Measurements from ENCODE around the gene GOLGA3.
"Not testable (repeated sequence)": the region's sequence is repeated elsewhere in the genome, so short reads cannot be mapped to it uniquely, and the experiment has no call there.

GOLGA3 gene

DNA sequence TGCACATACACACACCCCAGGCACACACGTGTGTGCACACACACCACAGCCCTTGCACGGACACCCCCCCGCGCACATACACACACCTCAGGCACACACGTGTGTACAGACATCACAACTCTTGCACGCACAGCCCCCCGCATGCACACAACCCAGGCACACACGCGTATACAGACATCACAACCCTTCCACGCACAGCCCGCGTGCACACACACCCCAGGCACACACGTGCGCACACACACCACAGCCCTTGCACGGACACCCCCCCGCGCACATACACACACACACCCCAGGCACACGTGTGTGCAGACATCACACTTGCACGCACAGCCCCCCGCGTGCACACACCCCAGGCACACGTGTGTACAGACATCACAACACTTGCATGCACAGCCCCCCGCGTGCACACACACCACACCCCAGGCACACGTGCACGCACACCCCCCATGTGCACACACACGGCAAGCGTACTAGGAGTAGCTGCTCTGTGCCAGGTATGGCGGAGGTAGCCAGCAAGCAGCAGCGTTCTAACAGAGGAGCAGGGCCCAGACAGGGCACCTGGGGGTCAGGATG is 48.8 kb downstream of the GOLGA3 start:
- no peak for DNase-seq (ENCODE audit: extremely low read depth, low read depth)
- TF ChIP-seq, protein P1, sequence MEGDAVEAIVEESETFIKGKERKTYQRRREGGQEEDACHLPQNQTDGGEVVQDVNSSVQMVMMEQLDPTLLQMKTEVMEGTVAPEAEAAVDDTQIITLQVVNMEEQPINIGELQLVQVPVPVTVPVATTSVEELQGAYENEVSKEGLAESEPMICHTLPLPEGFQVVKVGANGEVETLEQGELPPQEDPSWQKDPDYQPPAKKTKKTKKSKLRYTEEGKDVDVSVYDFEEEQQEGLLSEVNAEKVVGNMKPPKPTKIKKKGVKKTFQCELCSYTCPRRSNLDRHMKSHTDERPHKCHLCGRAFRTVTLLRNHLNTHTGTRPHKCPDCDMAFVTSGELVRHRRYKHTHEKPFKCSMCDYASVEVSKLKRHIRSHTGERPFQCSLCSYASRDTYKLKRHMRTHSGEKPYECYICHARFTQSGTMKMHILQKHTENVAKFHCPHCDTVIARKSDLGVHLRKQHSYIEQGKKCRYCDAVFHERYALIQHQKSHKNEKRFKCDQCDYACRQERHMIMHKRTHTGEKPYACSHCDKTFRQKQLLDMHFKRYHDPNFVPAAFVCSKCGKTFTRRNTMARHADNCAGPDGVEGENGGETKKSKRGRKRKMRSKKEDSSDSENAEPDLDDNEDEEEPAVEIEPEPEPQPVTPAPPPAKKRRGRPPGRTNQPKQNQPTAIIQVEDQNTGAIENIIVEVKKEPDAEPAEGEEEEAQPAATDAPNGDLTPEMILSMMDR (IDR thresholded peaks at IDR 0.05; ENCODE audit: low read depth, low read length): no peak

GRCh38 chr12:132777614-132778013 is 51.1 kb downstream of the GOLGA3 start:
- no peak for DNase-seq (ENCODE audit: extremely low read depth, low read depth)
- TF ChIP-seq, protein P1 (IDR thresholded peaks at IDR 0.05; ENCODE audit: low read depth, low read length): no peak

DNA sequence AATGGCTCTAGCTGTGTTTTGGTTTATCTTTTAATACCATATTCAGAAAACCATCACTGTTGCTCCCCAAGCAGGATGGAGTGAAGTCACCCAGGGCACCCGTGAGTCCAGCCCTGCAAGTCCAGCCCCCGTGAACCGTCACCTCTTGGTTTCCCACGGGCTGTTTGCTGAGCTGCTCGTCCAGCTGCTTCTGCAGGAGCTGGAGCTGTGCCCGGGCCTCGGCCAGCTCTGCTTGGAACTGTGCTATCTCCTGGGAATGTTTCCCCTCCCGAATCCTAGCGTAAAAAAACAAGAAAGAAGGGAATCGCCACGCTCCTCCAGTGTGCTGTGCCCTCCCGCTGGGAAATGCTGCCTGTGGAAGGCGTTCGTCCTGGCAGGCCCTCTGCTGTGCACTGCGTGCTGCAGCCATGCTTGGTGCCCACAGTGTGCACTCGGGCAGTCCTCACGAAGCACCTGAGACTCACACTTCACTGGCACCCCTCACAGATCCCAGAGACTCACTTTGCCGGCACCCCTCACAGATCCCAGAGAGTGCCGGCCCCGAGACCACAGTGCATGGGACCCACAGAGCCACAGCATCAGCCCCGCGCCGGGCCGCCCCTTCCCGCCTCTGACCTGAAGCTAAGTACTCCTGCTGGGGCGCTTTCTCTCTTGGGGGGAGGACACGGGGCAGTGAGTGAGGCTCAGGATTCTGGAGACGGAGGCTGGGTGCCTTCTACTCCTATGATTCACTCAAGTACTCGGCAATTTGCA is 51.7 kb downstream of the GOLGA3 start:
- TF ChIP-seq, protein P1 (IDR thresholded peaks at IDR 0.05; ENCODE audit: low read depth, low read length): no peak
- no peak for DNase-seq (ENCODE audit: extremely low read depth, low read depth)

- not testable (repeated sequence) for DNase-seq (ENCODE audit: extremely low read depth, low read depth)
Measured at GRCh38 chr12:132776230-132776625, 52.4 kb downstream of the GOLGA3 start.

DNA sequence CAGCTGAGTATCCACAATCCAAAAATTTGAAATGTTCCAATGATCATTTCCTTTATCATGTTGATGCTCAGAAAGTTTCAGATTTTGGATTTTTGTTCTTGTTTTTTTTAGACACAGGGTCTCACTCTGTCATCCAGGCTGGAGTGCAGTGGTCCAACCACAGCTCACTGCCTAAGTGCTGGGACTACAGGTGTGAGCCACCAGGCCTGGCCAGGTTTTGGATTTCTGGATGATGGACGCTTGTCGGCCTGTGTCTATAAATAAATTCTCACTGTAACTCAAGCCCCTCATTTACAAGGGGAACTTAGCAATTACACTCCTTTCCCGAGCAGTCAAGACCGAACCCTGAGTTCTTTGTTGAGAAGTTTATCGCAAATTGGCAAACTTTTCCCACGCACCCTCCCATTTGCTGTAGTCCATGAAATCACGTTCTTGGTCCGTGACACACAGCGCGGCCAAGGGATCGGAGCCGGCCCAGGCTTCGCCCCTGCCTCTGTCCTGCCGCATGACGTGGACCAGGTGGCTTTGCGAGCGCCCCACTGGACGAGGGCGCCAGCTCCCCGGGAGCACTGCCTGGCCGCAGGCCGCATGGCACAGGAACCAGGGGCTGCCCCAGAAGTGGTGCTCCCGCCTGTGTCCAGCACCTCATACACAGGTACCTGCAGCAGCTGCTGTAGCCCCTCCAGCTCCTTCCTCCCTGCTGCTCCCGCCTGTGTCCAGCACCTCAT is 53.0 kb downstream of the GOLGA3 start:
- DNase-seq (ENCODE audit: extremely low read depth, low read depth): no peak

DNA sequence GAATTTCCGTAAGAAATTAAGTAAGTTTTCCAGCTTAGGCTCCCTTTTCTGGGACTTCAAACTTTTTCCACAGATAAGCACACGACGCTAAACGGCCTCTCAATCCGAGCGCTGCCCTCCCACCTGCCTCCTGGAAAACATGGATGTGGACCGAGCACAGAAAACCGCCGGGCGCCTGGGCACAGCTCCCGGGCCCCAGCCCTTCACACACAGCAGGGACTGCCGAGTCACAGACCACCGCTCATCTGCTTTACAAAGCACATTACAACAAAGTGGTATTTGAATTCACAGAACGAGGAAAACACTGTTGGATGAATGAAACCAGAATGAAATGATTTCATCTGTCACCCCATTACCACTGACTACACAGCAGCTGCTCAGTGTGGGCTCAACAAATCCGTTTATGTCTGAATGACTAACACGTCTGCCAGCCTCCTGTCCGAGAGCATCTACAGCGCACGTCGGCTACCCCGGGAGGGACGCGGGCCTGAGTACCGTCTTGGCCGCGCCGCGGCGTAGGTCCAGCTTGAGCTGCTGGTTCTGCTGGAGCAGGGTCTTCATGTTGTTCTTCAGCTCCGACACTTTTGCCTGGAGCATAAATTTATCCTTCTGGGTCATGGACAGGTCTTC is 53.9 kb downstream of the GOLGA3 start:
- TF ChIP-seq, protein P1 (IDR thresholded peaks at IDR 0.05; ENCODE audit: low read depth, low read length): no peak

More for the DNA sequence above, 53.0 kb downstream of the GOLGA3 start:
- TF ChIP-seq, protein P1 (IDR thresholded peaks at IDR 0.05; ENCODE audit: low read depth, low read length): no peak

GRCh38 chr12:132774159-132774558 is 54.5 kb downstream of the GOLGA3 start:
- TF ChIP-seq, protein P1 (IDR thresholded peaks at IDR 0.05; ENCODE audit: low read depth, low read length): no peak
- DNase-seq (ENCODE audit: extremely low read depth, low read depth): no peak

More for the DNA sequence above, 53.9 kb downstream of the GOLGA3 start:
- DNase-seq (ENCODE audit: extremely low read depth, low read depth): no peak
